CD4-positive, alpha-beta T cell (primary cell): ENCODE results near the gene RBP5. TPM values are rescaled to one million over a fixed set of nuclear protein-coding genes. Genes with fewer than 3 reads are reported as not detected.

Experiments
- ATAC-seq: fragments of 200-7000 bp; cut with Tn5 transposase; one replicate; pipeline ENCODE4 v1.10.0; 2022; ENCODE audit warnings: mild to moderate bottlenecking; ENCODE audit not compliant: poor library complexity
- CTCF ChIA-PET: fragments of 350-600 bp; sonication (Branson Sonifier 250); formaldehyde crosslinking; loops from one replicate; lab custom pipeline; 2021; ENCODE audit warnings: antibody characterized with exemption, inconsistent platforms; lab: Charles Lee
- POLR2A ChIA-PET: fragments of 350-600 bp; sonication (Branson Sonifier 250); formaldehyde crosslinking; loops from one replicate; lab custom pipeline; 2021; ENCODE audit warnings: antibody characterized with exemption, inconsistent platforms; lab: Charles Lee
- DNase-seq, 14 experiments: peaks; one replicate each; pipeline ENCODE4 v3.0.0-alpha.2; 2013 to 2020; ENCODE audit warnings: mixed read lengths in 2 of 14
- H3K27ac ChIP-seq, 2 donors: one replicate each; pipeline versions ENCODE4 v1.5.1 to v1.7.0; 2013; ENCODE audit warnings: low read length in 2 of 2, low read depth in 1 of 2, mild to moderate bottlenecking in 1 of 2
- H3K27me3 ChIP-seq, 2 experiments: 1 replicate in 1 of 2; 2 replicates in 1 of 2; pipeline versions ENCODE4 v1.6.1 to v1.7.0; 2013; ENCODE audit warnings: low read length in 2 of 2, control low read depth in 1 of 2, mild to moderate bottlenecking in 1 of 2, moderate library complexity in 1 of 2; ENCODE audit not compliant: insufficient read depth in 2 of 2, control insufficient read depth in 1 of 2
- H3K36me3 ChIP-seq: one replicate; pipeline ENCODE4 v1.6.1; 2013; ENCODE audit warnings: low read length, control low read depth; ENCODE audit not compliant: insufficient read depth
- H3K4me1 ChIP-seq: one replicate; pipeline ENCODE4 v1.6.1; 2013; ENCODE audit warnings: low read length, control low read depth; ENCODE audit not compliant: insufficient read depth
- H3K4me3 ChIP-seq: one replicate; pipeline ENCODE4 v1.5.1; 2013; ENCODE audit warnings: mild to moderate bottlenecking, low read length, moderate library complexity
- H3K9me3 ChIP-seq, 2 experiments: 1 replicate in 1 of 2; 2 replicates in 1 of 2; pipeline versions ENCODE4 v1.6.1 to v1.7.0; 2013; ENCODE audit warnings: low read length in 2 of 2, mild to moderate bottlenecking in 2 of 2, control low read depth in 1 of 2, moderate library complexity in 1 of 2; ENCODE audit not compliant: control insufficient read depth in 1 of 2, insufficient read depth in 1 of 2
- H3K27ac Mint-ChIP-seq: one replicate; pipeline ENCODE4 v1.8.0; 2020; ENCODE audit warnings: mixed read lengths
- H3K27me3 Mint-ChIP-seq: one replicate; pipeline ENCODE4 v1.8.0; 2021; ENCODE audit warnings: mixed read lengths
- H3K36me3 Mint-ChIP-seq: one replicate; pipeline ENCODE4 v1.8.0; 2021; ENCODE audit warnings: low read depth, mixed read lengths
- H3K4me1 Mint-ChIP-seq: one replicate; pipeline ENCODE4 v1.8.0; 2021; ENCODE audit warnings: low read depth, mixed read lengths
- H3K4me3 Mint-ChIP-seq: one replicate; pipeline ENCODE4 v1.8.0; 2020; ENCODE audit warnings: mild to moderate bottlenecking, mixed read lengths
- H3K9me3 Mint-ChIP-seq: one replicate; pipeline ENCODE4 v1.8.0; 2020; ENCODE audit warnings: mixed read lengths
- intact Hi-C, 2 experiments: fragments of 100-400 bp; cut with DNase I in 1 of 2; cut with micrococcal nuclease in 1 of 2; formaldehyde crosslinking; loops; one replicate each; pipeline versions ENCODE4 v1.15.1 to v1.9.0; 2023 to 2025; cut with DNase I, micrococcal nuclease
- total RNA-seq, 174 experiments: library from RNA in 2 of 174; stranded (reverse) in 2 of 174; gene quantifications; one replicate each; pipeline ENCODE4 v1.2.3 and lab custom pipeline; 2021 to 2026
- TF ChIP-seq, protein P1 (sequence below): fragments of 200-600 bp; IDR thresholded peaks from one replicate; pipeline ENCODE4 v1.8.0; 2022; ENCODE audit warnings: antibody characterized with exemption, mild to moderate bottlenecking

The RBP5 gene
- total RNA-seq, 2 experiments from 2014 or later: not detected

DNA sequence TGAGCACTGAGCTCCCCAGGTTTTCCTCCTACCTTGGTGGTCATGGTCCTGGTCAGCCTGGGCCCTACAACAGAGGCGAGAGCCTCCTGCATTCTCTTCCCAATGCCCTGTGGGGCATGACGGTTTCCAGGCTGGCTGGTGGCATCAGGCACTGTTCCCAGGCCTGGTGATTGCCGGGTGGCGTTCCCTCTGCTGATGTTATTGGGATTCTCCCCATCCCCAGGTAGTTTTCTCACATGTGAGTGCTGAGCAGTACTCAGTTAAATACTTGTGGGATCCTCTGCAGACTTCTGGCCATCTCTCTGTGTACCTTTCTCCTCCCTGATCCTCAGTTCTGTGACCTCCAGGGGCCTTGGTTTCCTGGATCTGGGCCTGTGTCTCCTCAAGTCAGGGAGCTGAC lies 52.2 kb downstream of the RBP5 start:
- H3K9me3 Mint-ChIP-seq: no peaks in the 10 kb centered on the region
- intact Hi-C loops: no loop called here
- Histone ChIP-seq H3K4me3 (no peak overlapping the region), H3K27ac (no peak overlapping the region), H3K9me3 (no peaks in the 10 kb centered on the region), H3K27me3 (no peaks in the 10 kb centered on the region), H3K4me1 (no peaks in the 10 kb centered on the region), H3K36me3 (no peaks in the 10 kb centered on the region)
- peaks cover 5% of the 10 kb centered on the region for H3K27me3 Mint-ChIP-seq
- ChIA-PET CTCF (no interaction called here), POLR2A (interaction anchor here (0.5 kb wide), 1 partner anchor 500 kb away, joined by 4 read pairs; no protein-coding TSS in a partner anchor)
- TF ChIP-seq, protein P1, sequence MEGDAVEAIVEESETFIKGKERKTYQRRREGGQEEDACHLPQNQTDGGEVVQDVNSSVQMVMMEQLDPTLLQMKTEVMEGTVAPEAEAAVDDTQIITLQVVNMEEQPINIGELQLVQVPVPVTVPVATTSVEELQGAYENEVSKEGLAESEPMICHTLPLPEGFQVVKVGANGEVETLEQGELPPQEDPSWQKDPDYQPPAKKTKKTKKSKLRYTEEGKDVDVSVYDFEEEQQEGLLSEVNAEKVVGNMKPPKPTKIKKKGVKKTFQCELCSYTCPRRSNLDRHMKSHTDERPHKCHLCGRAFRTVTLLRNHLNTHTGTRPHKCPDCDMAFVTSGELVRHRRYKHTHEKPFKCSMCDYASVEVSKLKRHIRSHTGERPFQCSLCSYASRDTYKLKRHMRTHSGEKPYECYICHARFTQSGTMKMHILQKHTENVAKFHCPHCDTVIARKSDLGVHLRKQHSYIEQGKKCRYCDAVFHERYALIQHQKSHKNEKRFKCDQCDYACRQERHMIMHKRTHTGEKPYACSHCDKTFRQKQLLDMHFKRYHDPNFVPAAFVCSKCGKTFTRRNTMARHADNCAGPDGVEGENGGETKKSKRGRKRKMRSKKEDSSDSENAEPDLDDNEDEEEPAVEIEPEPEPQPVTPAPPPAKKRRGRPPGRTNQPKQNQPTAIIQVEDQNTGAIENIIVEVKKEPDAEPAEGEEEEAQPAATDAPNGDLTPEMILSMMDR: no peak
- no peaks in the 10 kb centered on the region for H3K4me1 Mint-ChIP-seq
- H3K36me3 Mint-ChIP-seq: no peaks in the 10 kb centered on the region
- no peak for ATAC-seq
- no peak for DNase-seq
- H3K4me3 Mint-ChIP-seq: no peak overlapping the region
- no peak overlapping the region for H3K27ac Mint-ChIP-seq

DNA sequence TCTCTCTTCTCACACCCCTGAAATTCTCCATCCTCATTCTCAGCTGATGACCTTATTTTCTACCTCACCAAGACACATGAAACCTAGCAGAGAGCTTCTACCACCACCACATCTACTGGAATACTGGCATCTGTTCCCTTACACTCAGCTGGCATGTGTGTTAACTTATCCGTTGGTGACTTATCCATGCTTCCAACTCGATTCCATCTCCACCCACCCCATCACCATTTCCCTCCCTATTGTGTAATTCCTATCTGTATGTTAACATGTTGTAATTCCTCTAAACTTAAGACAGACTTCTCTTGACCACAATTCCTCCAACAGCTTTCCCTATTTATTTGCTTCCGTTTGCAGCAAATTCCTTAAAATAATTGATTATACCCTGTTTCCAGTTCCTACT lies 52.8 kb downstream of the RBP5 start:
- no peak overlapping the region for H3K27ac ChIP-seq
- H3K4me1 Mint-ChIP-seq: no peaks in the 10 kb centered on the region
- no peaks in the 10 kb centered on the region for H3K36me3 ChIP-seq
- H3K27me3 Mint-ChIP-seq: peaks cover 6% of the 10 kb centered on the region
- no peaks in the 10 kb centered on the region for H3K36me3 Mint-ChIP-seq
- DNase-seq (no peak), ATAC-seq (no peak)
- TF ChIP-seq, protein P1: no peak
- POLR2A ChIA-PET: no interaction called here
- no peak overlapping the region for H3K4me3 Mint-ChIP-seq
- H3K4me1 ChIP-seq: no peaks in the 10 kb centered on the region
- H3K27ac Mint-ChIP-seq: no peak overlapping the region
- no peaks in the 10 kb centered on the region for H3K9me3 ChIP-seq
- intact Hi-C loops: no loop called here
- H3K27me3 ChIP-seq: no peaks in the 10 kb centered on the region
- no peak overlapping the region for H3K4me3 ChIP-seq
- CTCF ChIA-PET: no interaction called here
- no peaks in the 10 kb centered on the region for H3K9me3 Mint-ChIP-seq

DNA sequence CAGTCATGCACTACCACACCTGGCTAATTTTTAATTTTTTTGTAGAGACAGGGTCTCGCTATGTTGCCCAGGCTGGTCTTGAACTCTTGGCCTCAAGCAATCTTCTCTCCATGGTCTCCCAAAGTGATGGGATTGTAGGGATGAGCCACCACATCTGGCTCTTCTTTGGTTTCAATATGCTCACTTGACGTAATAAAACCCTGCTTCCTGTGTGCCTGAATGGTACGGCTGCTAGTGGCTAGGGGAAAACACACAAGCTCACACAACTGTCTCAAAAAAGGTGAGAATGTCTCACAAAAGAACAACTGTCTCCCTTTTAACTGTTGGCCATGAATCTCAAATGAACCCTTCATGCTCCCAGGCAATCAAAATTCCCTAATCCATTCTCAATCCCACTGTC lies 53.2 kb downstream of the RBP5 start:
- DNase-seq: peak in 1 of 14 experiments; percentile 5
- Histone ChIP-seq H3K4me3 (no peak overlapping the region), H3K36me3 (no peaks in the 10 kb centered on the region), H3K9me3 (no peaks in the 10 kb centered on the region), H3K27ac (no peak overlapping the region), H3K4me1 (no peaks in the 10 kb centered on the region), H3K27me3 (no peaks in the 10 kb centered on the region)
- TF ChIP-seq, protein P1: no peak
- no peaks in the 10 kb centered on the region for H3K4me1 Mint-ChIP-seq
- no peak overlapping the region for H3K27ac Mint-ChIP-seq
- POLR2A ChIA-PET: no interaction called here
- H3K4me3 Mint-ChIP-seq: no peak overlapping the region
- no peaks in the 10 kb centered on the region for H3K9me3 Mint-ChIP-seq
- CTCF ChIA-PET: no interaction called here
- peaks cover 10% of the 10 kb centered on the region for H3K27me3 Mint-ChIP-seq
- intact Hi-C loops: no loop called here
- no peak for ATAC-seq
- H3K36me3 Mint-ChIP-seq: no peaks in the 10 kb centered on the region
